Neural crest cell (in vitro differentiated cells): ENCODE data around the gene JAG2. TPM values are rescaled to one million over a fixed set of nuclear protein-coding genes. Genes with fewer than 3 reads are reported as not detected.

Source experiments
- DNase-seq: peaks from one replicate; pipeline ENCODE4 v3.0.0; 2021; ENCODE audit warnings: low read depth, mixed read lengths, low spot score
- H3K27ac Mint-ChIP-seq: one replicate; pipeline ENCODE4 v1.8.0; 2021; ENCODE audit warnings: mild to moderate bottlenecking, mixed read lengths; ENCODE audit not compliant: unreplicated experiment
- H3K27me3 Mint-ChIP-seq: 2 replicates; pipeline ENCODE4 v1.8.0; 2021; ENCODE audit warnings: low read depth, mild to moderate bottlenecking, mixed read lengths
- H3K36me3 Mint-ChIP-seq: 2 replicates; pipeline ENCODE4 v1.8.0; 2021; ENCODE audit warnings: low read depth, mild to moderate bottlenecking, mixed read lengths
- H3K4me1 Mint-ChIP-seq: 2 replicates; pipeline ENCODE4 v1.8.0; 2021; ENCODE audit warnings: mixed read lengths
- H3K4me3 Mint-ChIP-seq: one replicate; pipeline ENCODE4 v1.8.0; 2021; ENCODE audit warnings: mild to moderate bottlenecking, mixed read lengths
- H3K9me3 Mint-ChIP-seq: 2 replicates; pipeline ENCODE4 v1.8.0; 2021; ENCODE audit warnings: mixed read lengths
- CTCF ChIP-seq: fragments of 200-600 bp; sonication (generic); conservative IDR thresholded peaks from 2 replicates; pipeline ENCODE4 v1.5.0; 2021; ENCODE audit warnings: antibody characterized with exemption, mild to moderate bottlenecking
- total RNA-seq: library from RNA; stranded (reverse); gene quantifications from 2 replicates; pipeline ENCODE4 v1.2.1, GENCODE V29; 2021

Gene JAG2
- total RNA-seq, 1 donor from 2014 or later: 4.2 TPM

- peak overlapping the region; percentile 74 for H3K4me3 Mint-ChIP-seq
- H3K36me3 Mint-ChIP-seq: no peaks in the 10 kb centered on the region
- no peak for DNase-seq
- peaks cover 7% of the 10 kb centered on the region for H3K4me1 Mint-ChIP-seq
- H3K27me3 Mint-ChIP-seq: peaks cover 27% of the 10 kb centered on the region
- no peaks in the 10 kb centered on the region for H3K9me3 Mint-ChIP-seq
- H3K27ac Mint-ChIP-seq: no peak overlapping the region
- no peak for TF ChIP-seq CTCF
Measured at GRCh38 chr14:105169776-105170655, 1.4 kb upstream of the JAG2 start.

GRCh38 chr14:105168979-105169507 is 467 bp upstream of the JAG2 start:
- H3K27me3 Mint-ChIP-seq: peaks cover 30% of the 10 kb centered on the region
- H3K36me3 Mint-ChIP-seq: no peaks in the 10 kb centered on the region
- H3K9me3 Mint-ChIP-seq: no peaks in the 10 kb centered on the region
- DNase-seq: peak; percentile 54
- peak overlapping the region; percentile 47 for H3K4me3 Mint-ChIP-seq
- TF ChIP-seq CTCF: peak; percentile 65
- no peak overlapping the region for H3K27ac Mint-ChIP-seq
- H3K4me1 Mint-ChIP-seq: peaks cover 7% of the 10 kb centered on the region

- Mint-ChIP-seq H3K27ac (no peak overlapping the region), H3K4me1 (peaks cover 7% of the 10 kb centered on the region), H3K9me3 (no peaks in the 10 kb centered on the region), H3K36me3 (no peaks in the 10 kb centered on the region), H3K4me3 (no peak overlapping the region), H3K27me3 (peaks cover 30% of the 10 kb centered on the region)
- no peak for DNase-seq
- no peak for TF ChIP-seq CTCF
Measured at GRCh38 chr14:105168093-105168420, 519 bp downstream of the JAG2 start.

GRCh38 chr14:105167303-105168092 is 1.1 kb downstream of the JAG2 start:
- H3K27me3 Mint-ChIP-seq: peaks cover 30% of the 10 kb centered on the region
- TF ChIP-seq CTCF: peak; percentile 47

GRCh38 chr14:105166571-105167302 is 1.8 kb downstream of the JAG2 start:
- Mint-ChIP-seq H3K27me3 (peaks cover 28% of the 10 kb centered on the region), H3K27ac (no peak overlapping the region), H3K4me3 (peak overlapping the region; percentile 41), H3K4me1 (peaks cover 7% of the 10 kb centered on the region), H3K9me3 (no peaks in the 10 kb centered on the region), H3K36me3 (no peaks in the 10 kb centered on the region)
- DNase-seq: no peak
- TF ChIP-seq CTCF: no peak

More at GRCh38 chr14:105167303-105168092, 1.1 kb downstream of the JAG2 start:
- peaks cover 7% of the 10 kb centered on the region for H3K4me1 Mint-ChIP-seq
- no peaks in the 10 kb centered on the region for H3K36me3 Mint-ChIP-seq
- DNase-seq: no peak
- H3K4me3 Mint-ChIP-seq: no peak overlapping the region
- no peaks in the 10 kb centered on the region for H3K9me3 Mint-ChIP-seq
- no peak overlapping the region for H3K27ac Mint-ChIP-seq
